ENCODE measurements around the gene LRRC10B.

- TF ChIP-seq POLR2A (IDR thresholded peaks at IDR 0.05): no peak
- TF ChIP-seq, protein P1, sequence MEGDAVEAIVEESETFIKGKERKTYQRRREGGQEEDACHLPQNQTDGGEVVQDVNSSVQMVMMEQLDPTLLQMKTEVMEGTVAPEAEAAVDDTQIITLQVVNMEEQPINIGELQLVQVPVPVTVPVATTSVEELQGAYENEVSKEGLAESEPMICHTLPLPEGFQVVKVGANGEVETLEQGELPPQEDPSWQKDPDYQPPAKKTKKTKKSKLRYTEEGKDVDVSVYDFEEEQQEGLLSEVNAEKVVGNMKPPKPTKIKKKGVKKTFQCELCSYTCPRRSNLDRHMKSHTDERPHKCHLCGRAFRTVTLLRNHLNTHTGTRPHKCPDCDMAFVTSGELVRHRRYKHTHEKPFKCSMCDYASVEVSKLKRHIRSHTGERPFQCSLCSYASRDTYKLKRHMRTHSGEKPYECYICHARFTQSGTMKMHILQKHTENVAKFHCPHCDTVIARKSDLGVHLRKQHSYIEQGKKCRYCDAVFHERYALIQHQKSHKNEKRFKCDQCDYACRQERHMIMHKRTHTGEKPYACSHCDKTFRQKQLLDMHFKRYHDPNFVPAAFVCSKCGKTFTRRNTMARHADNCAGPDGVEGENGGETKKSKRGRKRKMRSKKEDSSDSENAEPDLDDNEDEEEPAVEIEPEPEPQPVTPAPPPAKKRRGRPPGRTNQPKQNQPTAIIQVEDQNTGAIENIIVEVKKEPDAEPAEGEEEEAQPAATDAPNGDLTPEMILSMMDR (IDR thresholded peaks at IDR 0.05): no peak
Observed at GRCh38 chr11:61550665-61551227, 42.2 kb downstream of the LRRC10B start.

Measured in thyroid gland (tissue), 4 donors.